ENCODE measurements around the gene ATP2B1. TPM values are rescaled to one million over a fixed set of nuclear protein-coding genes. Genes with fewer than 3 reads are reported as not detected.
A peak's percentile ranks its signal among the peaks of the same experiment; 100 is the strongest.
"Not testable (repeated sequence)": the region's sequence is repeated elsewhere in the genome, so short reads cannot be mapped to it uniquely, and the experiment has no call there.

The ATP2B1 gene
- polyA plus RNA-seq, result 10 to 100 TPM; 15.6 to 29.5 (median 17.8) TPM

GRCh38 chr12:89708565-89709156, at the start of gene ATP2B1:
Gene ATP2B1 (minus strand): TSS chr12:89708838. CDS start chr12:89655886, 52,952 bp downstream.
- Mint-ChIP-seq H3K36me3 (no peaks in the 10 kb centered on the region), H3K27me3 (ENCODE audit: low read depth in 3 of 3) (peaks cover 16 to 20% (median 17%) of the 10 kb centered on the region in 3 donors), H3K27ac (peak within 1 kb of the TSS; percentile 95 to 98 (median 98)), H3K4me3 (peak within 1 kb of the TSS; percentile 95 to 98 (median 96)), H3K9me3 (no peaks in the 10 kb centered on the region), H3K4me1 (peaks cover 43 to 55% of the 10 kb centered on the region in 2 donors)
- DNase-seq, result peak; percentile 88 to 91 (median 91)

- not testable (repeated sequence) for DNase-seq, H3K36me3 Mint-ChIP-seq, H3K4me3 Mint-ChIP-seq, H3K9me3 Mint-ChIP-seq
- peaks cover 62 to 70% of the 10 kb centered on the region in 2 donors for H3K4me1 Mint-ChIP-seq
- H3K27ac Mint-ChIP-seq, result peak overlapping the region; percentile 6 to 80 (median 37)
- H3K27me3 Mint-ChIP-seq (ENCODE audit: low read depth in 3 of 3), result peaks cover 6 to 13% (median 7%) of the 10 kb centered on the region in 3 donors
These were observed 49.3 kb upstream of the ATP2B1 start for GRCh38 chr12:89757987-89758386.

- DNase-seq, result peak; percentile 52 to 71 (median 64)
- peaks cover 0 to 3% (median 3%) of the 10 kb centered on the region in 3 donors for H3K36me3 Mint-ChIP-seq
- peaks cover 6 to 9% (median 8%) of the 10 kb centered on the region in 3 donors for H3K27me3 Mint-ChIP-seq (ENCODE audit: low read depth in 3 of 3)
- peak overlapping the region; percentile 62 to 91 (median 86) for H3K27ac Mint-ChIP-seq
- H3K4me3 Mint-ChIP-seq, result peak overlapping the region; percentile 1 to 44 (median 22)
- no peaks in the 10 kb centered on the region for H3K9me3 Mint-ChIP-seq
- peaks cover 61 to 68% of the 10 kb centered on the region in 2 donors for H3K4me1 Mint-ChIP-seq
These were observed 48.2 kb upstream of the ATP2B1 start for GRCh38 chr12:89756585-89757398.

- no peaks in the 10 kb centered on the region for H3K9me3 Mint-ChIP-seq
- no peak for DNase-seq
- H3K4me3 Mint-ChIP-seq, result peak overlapping the region; percentile 1 to 44 (median 22)
- H3K36me3 Mint-ChIP-seq, result peaks cover 0 to 3% (median 3%) of the 10 kb centered on the region in 3 donors
- H3K4me1 Mint-ChIP-seq, result peaks cover 56 to 62% of the 10 kb centered on the region in 2 donors
- peaks cover 6 to 9% (median 8%) of the 10 kb centered on the region in 3 donors for H3K27me3 Mint-ChIP-seq (ENCODE audit: low read depth in 3 of 3)
- H3K27ac Mint-ChIP-seq, result peak overlapping the region; percentile 62 to 91 (median 86)
These were observed 47.6 kb upstream of the ATP2B1 start for GRCh38 chr12:89756194-89756584.

- H3K9me3 Mint-ChIP-seq, result no peaks in the 10 kb centered on the region
- H3K36me3 Mint-ChIP-seq, result peaks cover 0 to 3% (median 3%) of the 10 kb centered on the region in 3 donors
- no peak overlapping the region for H3K4me3 Mint-ChIP-seq
- peak overlapping the region in 2 of 6 donors; percentile 9 to 72 for H3K27ac Mint-ChIP-seq
- peaks cover 2 to 6% (median 4%) of the 10 kb centered on the region in 3 donors for H3K27me3 Mint-ChIP-seq (ENCODE audit: low read depth in 3 of 3)
- no peak for DNase-seq
- H3K4me1 Mint-ChIP-seq, result peaks cover 40 to 41% of the 10 kb centered on the region in 2 donors
These were observed 45.4 kb upstream of the ATP2B1 start for GRCh38 chr12:89753997-89754396.

- Mint-ChIP-seq H3K4me1 (peaks cover 28 to 30% of the 10 kb centered on the region in 2 donors), H3K4me3 (peak overlapping the region in 1 of 5 donors; percentile 42), H3K9me3 (no peaks in the 10 kb centered on the region), H3K27ac (peak overlapping the region in 4 of 6 donors; percentile 19 to 84 (median 46)), H3K27me3 (ENCODE audit: low read depth in 3 of 3) (peaks cover 2 to 6% (median 4%) of the 10 kb centered on the region in 3 donors), H3K36me3 (peaks cover 0 to 3% (median 3%) of the 10 kb centered on the region in 3 donors)
- DNase-seq, result peak; percentile 25 to 41 (median 34)
These were observed 43.7 kb upstream of the ATP2B1 start for GRCh38 chr12:89752341-89752740.

GRCh38 chr12:89750389-89751351, 42.0 kb upstream of the ATP2B1 start:
- Mint-ChIP-seq H3K9me3 (no peaks in the 10 kb centered on the region), H3K27ac (no peak overlapping the region), H3K36me3 (peaks cover 0 to 3% (median 0%) of the 10 kb centered on the region in 3 donors), H3K4me1 (peaks cover 12 to 15% of the 10 kb centered on the region in 2 donors), H3K27me3 (ENCODE audit: low read depth in 3 of 3) (peaks cover 0 to 2% (median 1%) of the 10 kb centered on the region in 3 donors), H3K4me3 (no peak overlapping the region)
- no peak for DNase-seq

GRCh38 chr12:89748791-89749190, 40.2 kb upstream of the ATP2B1 start:
- Mint-ChIP-seq H3K4me3 (no peak overlapping the region), H3K27ac (no peak overlapping the region), H3K9me3 (no peaks in the 10 kb centered on the region), H3K27me3 (ENCODE audit: low read depth in 3 of 3) (peaks cover 0 to 3% (median 1%) of the 10 kb centered on the region in 3 donors), H3K36me3 (peaks cover 0 to 3% (median 0%) of the 10 kb centered on the region in 3 donors), H3K4me1 (peaks cover 12 to 13% of the 10 kb centered on the region in 2 donors)
- no peak for DNase-seq

- H3K27ac Mint-ChIP-seq, result no peak overlapping the region
- no peaks in the 10 kb centered on the region for H3K4me1 Mint-ChIP-seq
- H3K27me3 Mint-ChIP-seq (ENCODE audit: low read depth in 3 of 3), result peaks cover 0 to 1% (median 1%) of the 10 kb centered on the region in 3 donors
- DNase-seq, result no peak
- peaks cover 5 to 11% (median 6%) of the 10 kb centered on the region in 3 donors for H3K36me3 Mint-ChIP-seq
- no peak overlapping the region for H3K4me3 Mint-ChIP-seq
- peaks cover 7 to 19% (median 12%) of the 10 kb centered on the region in 6 donors for H3K9me3 Mint-ChIP-seq
These were observed 36.6 kb upstream of the ATP2B1 start for GRCh38 chr12:89745286-89745685.

- Mint-ChIP-seq H3K27ac (peak overlapping the region in 1 of 6 donors; percentile 4), H3K27me3 (ENCODE audit: low read depth in 3 of 3) (peaks cover 0 to 3% (median 1%) of the 10 kb centered on the region in 3 donors), H3K4me1 (peaks cover under 1 to 3% of the 10 kb centered on the region in 2 donors), H3K9me3 (peaks cover 12 to 36% (median 28%) of the 10 kb centered on the region in 6 donors), H3K4me3 (no peak overlapping the region), H3K36me3 (peaks cover 16 to 33% (median 17%) of the 10 kb centered on the region in 3 donors)
- DNase-seq, result no peak
These were observed 33.8 kb upstream of the ATP2B1 start for GRCh38 chr12:89742337-89743022.

- DNase-seq, result no peak
- Mint-ChIP-seq H3K27me3 (ENCODE audit: low read depth in 3 of 3) (peaks cover 0 to 5% (median 1%) of the 10 kb centered on the region in 3 donors), H3K4me3 (no peak overlapping the region), H3K4me1 (peaks cover 11 to 15% of the 10 kb centered on the region in 2 donors), H3K27ac (no peak overlapping the region), H3K9me3 (peaks cover 12 to 36% (median 28%) of the 10 kb centered on the region in 6 donors), H3K36me3 (peaks cover 16 to 35% (median 17%) of the 10 kb centered on the region in 3 donors)
These were observed 32.3 kb upstream of the ATP2B1 start for GRCh38 chr12:89740943-89741342.

GRCh38 chr12:89736995-89737394, 28.4 kb upstream of the ATP2B1 start:
- Mint-ChIP-seq H3K36me3 (peaks cover 17 to 35% (median 20%) of the 10 kb centered on the region in 3 donors), H3K9me3 (peaks cover 12 to 32% (median 28%) of the 10 kb centered on the region in 6 donors), H3K4me1 (peaks cover 20 to 29% of the 10 kb centered on the region in 2 donors), H3K27ac (peak overlapping the region in 1 of 6 donors; percentile 62), H3K4me3 (peak overlapping the region in 1 of 5 donors; percentile 30), H3K27me3 (ENCODE audit: low read depth in 3 of 3) (peaks cover 0 to 16% (median 9%) of the 10 kb centered on the region in 3 donors)
- DNase-seq, result peak; percentile 35 to 43 (median 41)
